WTC11 (cell line): ENCODE measurements around the gene ARHGAP42. TPM values are rescaled to one million over a fixed set of nuclear protein-coding genes. Genes with fewer than 3 reads are reported as not detected.

ENCODE experiments used
- ATAC-seq: fragments of 200-7000 bp; cut with Tn5 transposase; 2 replicates; pipeline ENCODE4 v1.10.0; 2021; ENCODE audit warnings: mild to moderate bottlenecking, moderate library complexity
- CTCF ChIA-PET: fragments of 300-600 bp; sonication (Branson Sonifier 250); formaldehyde crosslinking; loops from one replicate; lab custom pipeline; 2021; ENCODE audit warnings: antibody characterized with exemption; lab: Charles Lee
- POLR2A ChIA-PET: fragments of 350-600 bp; sonication (Branson Sonifier 250); formaldehyde crosslinking; loops from one replicate; lab custom pipeline; 2021; ENCODE audit warnings: antibody characterized with exemption; lab: Charles Lee
- DNase-seq: peaks from one replicate; pipeline ENCODE4 v3.0.0; 2021; ENCODE audit warnings: low spot score
- H3K27ac Mint-ChIP-seq: 2 replicates; pipeline ENCODE4 v1.8.0; 2021; ENCODE audit warnings: mixed read lengths
- H3K27me3 Mint-ChIP-seq: 2 replicates; pipeline ENCODE4 v1.8.0; 2021; ENCODE audit warnings: low read depth, mild to moderate bottlenecking, moderate library complexity, mixed read lengths
- H3K36me3 Mint-ChIP-seq: 2 replicates; pipeline ENCODE4 v1.8.0; 2021; ENCODE audit warnings: mixed read lengths
- H3K4me1 Mint-ChIP-seq: 2 replicates; pipeline ENCODE4 v1.8.0; 2022; ENCODE audit warnings: mixed read lengths
- H3K4me3 Mint-ChIP-seq: 2 replicates; pipeline ENCODE4 v1.8.0; 2021; ENCODE audit warnings: mild to moderate bottlenecking, moderate library complexity, mixed read lengths
- H3K9me3 Mint-ChIP-seq: 2 replicates; pipeline ENCODE4 v1.8.0; 2021; ENCODE audit warnings: mixed read lengths
- ATF1 ChIP-seq: sonication (generic); formaldehyde crosslinking; IDR thresholded peaks from 2 replicates; pipeline ENCODE4 v1.8.1; 2023; ENCODE audit warnings: mild to moderate bottlenecking, moderate library complexity, missing genetic modification reagents
- CBFB ChIP-seq: sonication (generic); formaldehyde crosslinking; IDR thresholded peaks from 2 replicates; pipeline ENCODE4 v1.8.1; 2022; ENCODE audit warnings: mild to moderate bottlenecking, low read depth, missing genetic modification reagents
- CREB1 ChIP-seq: sonication (generic); formaldehyde crosslinking; IDR thresholded peaks from 2 replicates; pipeline ENCODE4 v1.8.0; 2023; ENCODE audit warnings: mild to moderate bottlenecking, missing genetic modification reagents
- FOXJ3 ChIP-seq: sonication (generic); formaldehyde crosslinking; IDR thresholded peaks from 2 replicates; pipeline ENCODE4 v1.9.0; 2021; ENCODE audit warnings: missing genetic modification reagents, mild to moderate bottlenecking, borderline replicate concordance
- FOXK1 ChIP-seq: sonication (generic); formaldehyde crosslinking; IDR thresholded peaks from 2 replicates; pipeline ENCODE4 v1.8.0; 2022; ENCODE audit warnings: mild to moderate bottlenecking, moderate library complexity, missing genetic modification reagents
- FOXP1 ChIP-seq: sonication (generic); formaldehyde crosslinking; IDR thresholded peaks from 2 replicates; pipeline ENCODE4 v1.8.0; 2022; ENCODE audit warnings: missing genetic modification reagents, mild to moderate bottlenecking, moderate library complexity, borderline replicate concordance
- JAZF1 ChIP-seq: fragments of 250-450 bp; sonication (Bioruptor Pico); IDR thresholded peaks from 2 replicates; pipeline ENCODE4 v1.9.0; 2021; ENCODE audit warnings: moderate library complexity, mild to moderate bottlenecking, inconsistent platforms
- JUN ChIP-seq: sonication (generic); formaldehyde crosslinking; IDR thresholded peaks from 2 replicates; pipeline ENCODE4 v1.8.0; 2023; ENCODE audit warnings: mild to moderate bottlenecking, missing genetic modification reagents
- KAT7 ChIP-seq: sonication (generic); formaldehyde crosslinking; IDR thresholded peaks from 2 replicates; pipeline ENCODE4 v1.8.1; 2023; ENCODE audit warnings: missing genetic modification reagents, mild to moderate bottlenecking, borderline replicate concordance
- NFATC4 ChIP-seq: fragments of 250-450 bp; sonication (Bioruptor Pico); IDR thresholded peaks from 2 replicates; pipeline ENCODE4 v1.9.0; 2021; ENCODE audit warnings: mild to moderate bottlenecking
- SMAD3 ChIP-seq: sonication (generic); formaldehyde crosslinking; IDR thresholded peaks from 2 replicates; pipeline ENCODE4 v1.8.0; 2022; ENCODE audit warnings: missing genetic modification reagents, mild to moderate bottlenecking, borderline replicate concordance
- SMAD4 ChIP-seq: sonication (generic); formaldehyde crosslinking; IDR thresholded peaks from 2 replicates; pipeline ENCODE4 v1.8.0; 2022; ENCODE audit warnings: mild to moderate bottlenecking, missing genetic modification reagents
- SOX15 ChIP-seq: fragments of 250-450 bp; sonication (Bioruptor Pico); IDR thresholded peaks from 2 replicates; pipeline ENCODE4 v1.9.0; 2021; ENCODE audit warnings: mild to moderate bottlenecking
- TEAD1 ChIP-seq: sonication (generic); formaldehyde crosslinking; IDR thresholded peaks from 2 replicates; pipeline ENCODE4 v1.8.0; 2022; ENCODE audit warnings: mild to moderate bottlenecking, missing genetic modification reagents
- ZNF138 ChIP-seq: sonication (generic); formaldehyde crosslinking; conservative IDR thresholded peaks from 2 replicates; pipeline ENCODE4 v1.8.1; 2022; ENCODE audit warnings: mild to moderate bottlenecking, moderate library complexity, missing genetic modification reagents
- ZNF317 ChIP-seq: sonication (generic); formaldehyde crosslinking; IDR thresholded peaks from 2 replicates; pipeline ENCODE4 v1.8.1; 2023; ENCODE audit warnings: low read depth, mild to moderate bottlenecking, moderate library complexity, missing genetic modification reagents, borderline replicate concordance
- ZNF416 ChIP-seq: fragments of 250-450 bp; sonication (Bioruptor Pico); IDR thresholded peaks from 2 replicates; pipeline ENCODE4 v1.9.0; 2021; ENCODE audit warnings: mild to moderate bottlenecking, inconsistent platforms
- total RNA-seq: library from RNA; stranded (reverse); gene quantifications from 3 replicates; pipeline ENCODE4 v1.2.3, GENCODE V29; 2021
- TF ChIP-seq, protein P1 (sequence below): sonication (generic); formaldehyde crosslinking; IDR thresholded peaks from 2 replicates; pipeline ENCODE4 v1.8.1; 2023; ENCODE audit warnings: mild to moderate bottlenecking, missing genetic modification reagents
- TF ChIP-seq, protein P2 (sequence below): fragments of 250-450 bp; sonication (Bioruptor Pico); IDR thresholded peaks from 2 replicates; pipeline ENCODE4 v1.9.0; 2021; ENCODE audit warnings: mild to moderate bottlenecking
- TF ChIP-seq, protein P3 (sequence below): sonication (generic); formaldehyde crosslinking; IDR thresholded peaks from 2 replicates; pipeline ENCODE4 v1.8.0; 2022; ENCODE audit warnings: mild to moderate bottlenecking, missing genetic modification reagents

The ARHGAP42 gene
- total RNA-seq, 1 experiment from 2014 or later, result 32.5 TPM

GRCh38 chr11:100888836-100889235 lies 201.7 kb downstream of the ARHGAP42 start (continued):
- TF ChIP-seq, protein P1, sequence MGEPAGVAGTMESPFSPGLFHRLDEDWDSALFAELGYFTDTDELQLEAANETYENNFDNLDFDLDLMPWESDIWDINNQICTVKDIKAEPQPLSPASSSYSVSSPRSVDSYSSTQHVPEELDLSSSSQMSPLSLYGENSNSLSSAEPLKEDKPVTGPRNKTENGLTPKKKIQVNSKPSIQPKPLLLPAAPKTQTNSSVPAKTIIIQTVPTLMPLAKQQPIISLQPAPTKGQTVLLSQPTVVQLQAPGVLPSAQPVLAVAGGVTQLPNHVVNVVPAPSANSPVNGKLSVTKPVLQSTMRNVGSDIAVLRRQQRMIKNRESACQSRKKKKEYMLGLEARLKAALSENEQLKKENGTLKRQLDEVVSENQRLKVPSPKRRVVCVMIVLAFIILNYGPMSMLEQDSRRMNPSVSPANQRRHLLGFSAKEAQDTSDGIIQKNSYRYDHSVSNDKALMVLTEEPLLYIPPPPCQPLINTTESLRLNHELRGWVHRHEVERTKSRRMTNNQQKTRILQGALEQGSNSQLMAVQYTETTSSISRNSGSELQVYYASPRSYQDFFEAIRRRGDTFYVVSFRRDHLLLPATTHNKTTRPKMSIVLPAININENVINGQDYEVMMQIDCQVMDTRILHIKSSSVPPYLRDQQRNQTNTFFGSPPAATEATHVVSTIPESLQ (CRISPR knock-in tag), result no peak
- TF ChIP-seq ZNF416 (no peak), FOXP1 (CRISPR knock-in tag) (no peak), NFATC4 (CRISPR knock-in tag) (no peak), ZNF317 (no peak)

- Mint-ChIP-seq H3K4me3 (no peak overlapping the region), H3K27ac (no peak overlapping the region), H3K9me3 (no peaks in the 10 kb centered on the region), H3K36me3 (no peaks in the 10 kb centered on the region), H3K27me3 (no peaks in the 10 kb centered on the region), H3K4me1 (peaks cover 6% of the 10 kb centered on the region)
- ATAC-seq (no peak), DNase-seq (no peak)
- ChIA-PET POLR2A (no interaction called here), CTCF (no interaction called here)
- TF ChIP-seq KAT7, result no peak
These were observed 202.7 kb downstream of the ARHGAP42 start for GRCh38 chr11:100889758-100890157.

DNA sequence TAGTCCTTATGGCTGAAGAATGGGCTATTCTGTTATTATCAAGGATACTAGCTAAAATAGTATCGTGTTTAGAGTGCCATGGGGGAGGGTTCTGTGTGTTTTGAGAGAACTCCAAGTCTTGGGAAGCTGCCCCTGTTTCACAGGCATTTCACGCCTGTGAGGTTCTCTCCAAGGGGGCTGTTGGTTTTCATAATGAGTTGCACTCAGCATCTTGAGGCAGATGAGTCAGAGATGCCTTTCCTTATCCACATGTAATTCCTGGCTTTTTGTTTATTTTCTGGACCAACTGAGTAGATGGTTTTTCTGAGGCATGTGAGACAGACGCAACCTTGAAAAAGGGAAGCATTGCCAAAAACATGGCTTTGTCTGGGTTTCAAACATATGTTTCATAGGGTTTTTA lies 203.7 kb downstream of the ARHGAP42 start:
- peaks cover 6% of the 10 kb centered on the region for H3K4me1 Mint-ChIP-seq
- no peak for ATAC-seq
- peak overlapping the region; percentile 18; the same call in 1 of the 2 replicates for H3K27ac Mint-ChIP-seq
- TF ChIP-seq FOXJ3 (CRISPR knock-in tag), result no peak
- no peak for TF ChIP-seq ZNF138 (CRISPR knock-in tag)
- no peak for TF ChIP-seq FOXK1 (CRISPR knock-in tag)
- no peak for TF ChIP-seq ZNF317
- TF ChIP-seq CREB1 (CRISPR knock-in tag), result no peak
- TF ChIP-seq, protein P2, sequence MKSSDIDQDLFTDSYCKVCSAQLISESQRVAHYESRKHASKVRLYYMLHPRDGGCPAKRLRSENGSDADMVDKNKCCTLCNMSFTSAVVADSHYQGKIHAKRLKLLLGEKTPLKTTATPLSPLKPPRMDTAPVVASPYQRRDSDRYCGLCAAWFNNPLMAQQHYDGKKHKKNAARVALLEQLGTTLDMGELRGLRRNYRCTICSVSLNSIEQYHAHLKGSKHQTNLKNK (CRISPR knock-in tag), result no peak
- TF ChIP-seq JAZF1 (CRISPR knock-in tag), result no peak
- TF ChIP-seq SMAD4, result no peak
- TF ChIP-seq, all 79 proteins: peak for 0
- H3K36me3 Mint-ChIP-seq, result no peaks in the 10 kb centered on the region
- ChIA-PET CTCF (no interaction called here), POLR2A (no interaction called here)
- DNase-seq, result no peak
- no peak overlapping the region for H3K4me3 Mint-ChIP-seq
- H3K27me3 Mint-ChIP-seq, result no peaks in the 10 kb centered on the region
- no peaks in the 10 kb centered on the region for H3K9me3 Mint-ChIP-seq

DNA sequence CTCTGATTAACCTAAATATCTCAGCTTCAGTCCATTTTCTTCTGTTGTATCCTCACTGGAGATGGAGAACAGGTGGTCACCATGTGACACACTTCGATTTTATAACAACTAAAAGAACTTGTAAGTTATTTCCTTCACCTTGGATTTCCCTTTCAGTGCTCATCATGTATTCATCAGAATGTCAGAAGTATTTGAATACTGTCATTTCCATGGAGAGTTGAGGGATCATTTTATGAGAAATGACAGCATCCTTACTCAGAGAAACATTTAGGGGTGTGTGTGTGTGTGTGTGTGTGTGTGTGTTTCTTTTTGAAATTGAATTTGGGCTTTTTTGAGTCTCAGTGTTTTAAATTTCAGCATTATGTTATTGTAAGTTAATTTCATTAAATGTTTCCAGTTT lies 205.8 kb downstream of the ARHGAP42 start:
- H3K4me1 Mint-ChIP-seq, result peaks cover 2% of the 10 kb centered on the region; the same call in 1 of the 2 replicates
- no peak for TF ChIP-seq ATF1 (CRISPR knock-in tag)
- TF ChIP-seq SOX15 (CRISPR knock-in tag), result no peak
- no peak for TF ChIP-seq TEAD1 (CRISPR knock-in tag)
- TF ChIP-seq, protein P3, sequence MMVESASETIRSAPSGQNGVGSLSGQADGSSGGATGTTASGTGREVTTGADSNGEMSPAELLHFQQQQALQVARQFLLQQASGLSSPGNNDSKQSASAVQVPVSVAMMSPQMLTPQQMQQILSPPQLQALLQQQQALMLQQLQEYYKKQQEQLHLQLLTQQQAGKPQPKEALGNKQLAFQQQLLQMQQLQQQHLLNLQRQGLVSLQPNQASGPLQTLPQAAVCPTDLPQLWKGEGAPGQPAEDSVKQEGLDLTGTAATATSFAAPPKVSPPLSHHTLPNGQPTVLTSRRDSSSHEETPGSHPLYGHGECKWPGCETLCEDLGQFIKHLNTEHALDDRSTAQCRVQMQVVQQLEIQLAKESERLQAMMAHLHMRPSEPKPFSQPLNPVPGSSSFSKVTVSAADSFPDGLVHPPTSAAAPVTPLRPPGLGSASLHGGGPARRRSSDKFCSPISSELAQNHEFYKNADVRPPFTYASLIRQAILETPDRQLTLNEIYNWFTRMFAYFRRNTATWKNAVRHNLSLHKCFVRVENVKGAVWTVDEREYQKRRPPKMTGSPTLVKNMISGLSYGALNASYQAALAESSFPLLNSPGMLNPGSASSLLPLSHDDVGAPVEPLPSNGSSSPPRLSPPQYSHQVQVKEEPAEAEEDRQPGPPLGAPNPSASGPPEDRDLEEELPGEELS (CRISPR knock-in tag), result no peak
- TF ChIP-seq SMAD3 (CRISPR knock-in tag), result no peak
- no peak for TF ChIP-seq CBFB (CRISPR knock-in tag)
- no peak for TF ChIP-seq JUN (CRISPR knock-in tag)
- TF ChIP-seq JAZF1 (CRISPR knock-in tag), result no peak
- TF ChIP-seq, all 79 proteins: peak for 0
- ChIA-PET POLR2A (no interaction called here), CTCF (no interaction called here)
- Mint-ChIP-seq H3K4me3 (no peak overlapping the region), H3K36me3 (no peaks in the 10 kb centered on the region), H3K27ac (no peak overlapping the region), H3K9me3 (no peaks in the 10 kb centered on the region), H3K27me3 (no peaks in the 10 kb centered on the region)
- no peak for DNase-seq
- ATAC-seq, result no peak
